Measurements from ENCODE around the gene NXNL2.

NXNL2 gene

DNA sequence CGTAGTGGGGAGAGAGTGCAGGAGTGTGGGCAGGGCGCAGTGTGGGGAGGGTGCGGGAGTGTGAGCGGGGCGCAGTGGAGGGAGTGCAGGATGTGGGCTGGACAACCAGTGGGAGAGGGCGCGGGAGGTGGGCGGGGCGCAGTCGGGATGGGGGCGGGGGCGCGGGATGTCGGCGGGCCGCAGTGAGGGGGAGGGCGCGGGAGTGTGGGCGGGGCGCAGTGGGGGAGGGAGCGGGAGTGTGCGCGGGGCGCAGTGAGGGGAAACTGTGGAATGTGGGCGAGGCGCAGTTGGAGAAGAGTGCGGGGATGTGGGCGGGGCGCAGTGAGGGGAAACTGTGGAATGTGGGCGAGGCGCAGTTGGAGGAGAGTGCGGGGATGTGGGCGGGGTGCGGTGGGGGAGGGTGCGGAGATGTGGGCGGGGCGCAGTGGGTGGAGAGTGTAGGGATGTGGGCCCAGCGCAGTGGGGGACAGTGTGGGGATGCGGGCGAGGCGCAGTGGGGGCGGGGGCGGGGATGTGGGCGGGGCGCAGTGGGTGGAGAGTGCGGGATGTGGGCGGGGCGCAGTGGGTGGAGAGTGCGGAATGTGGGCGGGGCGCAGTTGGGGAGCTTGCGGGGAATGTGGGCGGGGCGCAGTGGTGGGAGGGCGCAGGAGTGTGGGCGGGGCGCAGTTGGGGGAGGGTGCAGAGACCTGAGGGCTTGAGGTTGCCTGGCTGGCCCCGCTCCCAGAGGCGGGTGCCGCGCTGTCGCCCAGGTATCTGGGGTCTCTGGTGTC lies at the start of gene NXNL2:
Gene NXNL2 (plus strand): TSS at position 723 of the 770 bp plus-strand sequence. CDS start 257 bp downstream, outside the sequence.
- peak in 1 of 2 experiments; percentile 25 for DNase-seq

DNA sequence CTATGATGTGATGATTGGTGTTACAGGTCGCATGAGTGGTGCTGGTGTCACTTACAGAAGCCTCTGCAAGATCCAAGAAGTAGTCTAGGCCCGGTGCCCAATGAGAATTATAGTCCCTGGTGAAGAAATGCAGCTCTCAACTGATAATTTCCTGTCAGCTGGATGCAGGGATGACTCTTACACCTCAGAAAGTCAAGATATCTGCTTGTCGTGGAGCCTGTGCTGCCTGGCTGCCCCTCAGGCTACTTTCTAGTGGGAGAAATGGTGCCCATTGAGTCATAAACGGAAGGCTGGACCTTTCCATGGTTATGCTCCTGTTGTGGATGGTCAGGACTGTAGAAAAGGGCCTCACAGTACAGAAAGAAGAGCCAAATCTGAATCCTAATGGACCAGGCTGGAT lies 46.8 kb upstream of the NXNL2 start:
- no peak for DNase-seq

DNA sequence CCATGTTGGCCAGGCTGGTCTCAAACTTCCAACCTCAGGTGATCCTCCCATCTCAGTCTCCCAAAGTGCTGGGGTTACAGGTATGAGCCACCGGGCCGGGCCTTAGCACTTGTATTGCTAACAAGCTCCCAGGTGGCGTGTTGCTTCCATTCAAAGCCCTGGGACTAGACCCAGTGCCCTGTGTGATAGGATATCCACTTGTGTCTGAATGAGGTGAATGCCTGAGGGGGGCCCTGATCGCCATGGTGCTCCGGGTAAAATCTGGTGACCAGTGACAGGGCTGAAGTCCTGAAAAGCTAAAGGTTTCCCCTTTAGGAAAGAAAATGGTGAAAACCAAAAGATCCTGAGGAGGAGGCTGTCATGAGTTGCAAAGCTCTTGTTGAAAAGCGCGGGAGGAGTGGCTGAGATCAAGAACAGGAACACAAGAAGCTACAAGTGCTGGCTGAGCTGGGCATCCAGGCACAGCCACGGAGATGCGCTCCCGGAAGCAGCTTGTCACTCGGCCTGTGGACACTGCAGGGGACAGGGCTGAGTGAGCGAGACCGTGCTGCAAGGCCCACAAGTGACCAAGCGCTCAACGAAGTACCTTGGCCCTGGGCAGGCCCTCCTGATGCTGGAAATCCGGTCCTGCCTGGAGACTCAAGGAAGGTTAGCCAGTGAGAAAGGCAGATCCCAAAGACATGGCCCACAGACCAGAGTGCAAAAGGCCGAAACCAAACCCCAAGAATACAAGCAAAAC lies 39.8 kb upstream of the NXNL2 start:
- DNase-seq, result no peak

DNA sequence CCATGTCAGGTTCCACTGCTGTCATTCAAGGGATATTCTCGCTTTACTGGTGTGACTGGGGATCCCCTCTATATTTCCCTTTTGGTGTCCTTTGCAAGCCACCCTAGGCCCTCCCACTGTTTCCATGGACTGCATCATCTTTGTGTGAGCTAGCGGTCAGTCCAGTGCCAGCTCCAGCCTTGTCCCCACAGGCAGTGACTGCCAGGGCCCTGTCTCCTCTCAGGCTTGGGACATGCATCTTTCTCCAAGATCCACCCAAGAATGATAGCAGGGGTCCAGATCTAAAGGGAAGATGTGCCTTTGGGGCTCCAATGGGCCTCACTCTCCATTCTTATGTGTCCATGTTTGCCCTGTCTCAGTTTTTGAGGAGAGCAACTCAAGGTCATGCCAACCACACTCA lies 37.8 kb upstream of the NXNL2 start:
- no peak for DNase-seq

DNA sequence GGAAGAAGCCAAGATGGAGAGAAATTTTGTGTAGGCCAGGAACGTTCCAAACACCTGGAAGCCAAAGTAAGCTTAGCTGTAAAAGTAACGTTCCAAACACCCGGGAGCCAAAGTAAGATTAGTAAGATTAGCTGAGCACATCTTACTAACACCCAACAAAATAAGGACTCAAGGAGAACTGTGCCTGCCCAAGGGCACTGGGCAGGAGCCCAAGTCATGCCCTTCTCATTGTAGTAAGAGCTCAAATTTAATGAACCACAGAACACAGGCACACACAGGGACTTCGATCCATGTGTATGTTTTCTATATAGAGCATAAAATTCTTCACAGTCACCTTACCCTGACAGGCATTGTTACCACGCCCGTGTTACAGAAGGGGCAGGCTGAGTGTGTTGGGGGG lies 36.1 kb upstream of the NXNL2 start:
- no peak for DNase-seq

DNA sequence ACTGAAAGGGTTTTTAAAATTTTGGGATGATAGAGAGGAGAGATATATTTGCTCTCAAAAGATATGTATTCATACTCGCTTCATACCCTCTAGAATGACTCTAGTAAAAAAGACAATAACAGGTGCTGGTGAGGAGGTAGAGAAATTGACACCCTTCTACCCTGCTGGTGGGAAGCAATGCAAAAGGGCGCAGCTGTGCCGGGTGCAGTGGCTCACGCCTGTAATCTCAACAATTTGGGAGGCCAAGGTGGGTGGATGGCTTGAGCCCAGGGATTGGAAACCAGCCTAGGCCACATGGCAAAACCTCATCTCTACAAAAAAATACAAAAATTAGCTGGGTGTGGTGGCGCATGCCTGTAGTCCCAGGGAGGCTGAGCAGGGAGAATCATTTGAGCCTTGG lies 33.9 kb upstream of the NXNL2 start:
- no peak for DNase-seq

DNA sequence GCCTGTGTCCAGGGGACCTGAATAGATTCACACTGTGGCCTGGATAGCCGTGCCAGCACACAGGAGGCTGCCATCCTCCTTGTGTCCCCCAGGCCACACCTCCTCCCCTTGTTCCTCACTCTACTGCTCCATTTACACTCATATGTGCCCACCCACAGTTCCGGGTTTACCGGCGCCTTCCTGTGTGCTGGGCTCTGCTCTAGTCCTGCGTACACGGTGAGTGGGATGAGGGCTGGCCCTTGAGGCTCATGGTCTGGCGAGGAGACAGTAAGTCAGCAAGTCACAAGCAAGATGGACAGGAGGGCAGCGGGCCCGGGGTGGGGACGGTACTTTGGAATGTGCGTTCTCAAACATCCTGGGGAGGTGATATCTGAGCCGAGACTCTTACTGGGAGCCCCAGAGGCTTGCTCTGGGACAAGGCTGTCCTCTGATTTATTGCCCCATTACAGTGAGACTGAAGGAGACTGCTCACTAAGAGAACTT lies 32.4 kb upstream of the NXNL2 start:
- DNase-seq, result no peak

DNA sequence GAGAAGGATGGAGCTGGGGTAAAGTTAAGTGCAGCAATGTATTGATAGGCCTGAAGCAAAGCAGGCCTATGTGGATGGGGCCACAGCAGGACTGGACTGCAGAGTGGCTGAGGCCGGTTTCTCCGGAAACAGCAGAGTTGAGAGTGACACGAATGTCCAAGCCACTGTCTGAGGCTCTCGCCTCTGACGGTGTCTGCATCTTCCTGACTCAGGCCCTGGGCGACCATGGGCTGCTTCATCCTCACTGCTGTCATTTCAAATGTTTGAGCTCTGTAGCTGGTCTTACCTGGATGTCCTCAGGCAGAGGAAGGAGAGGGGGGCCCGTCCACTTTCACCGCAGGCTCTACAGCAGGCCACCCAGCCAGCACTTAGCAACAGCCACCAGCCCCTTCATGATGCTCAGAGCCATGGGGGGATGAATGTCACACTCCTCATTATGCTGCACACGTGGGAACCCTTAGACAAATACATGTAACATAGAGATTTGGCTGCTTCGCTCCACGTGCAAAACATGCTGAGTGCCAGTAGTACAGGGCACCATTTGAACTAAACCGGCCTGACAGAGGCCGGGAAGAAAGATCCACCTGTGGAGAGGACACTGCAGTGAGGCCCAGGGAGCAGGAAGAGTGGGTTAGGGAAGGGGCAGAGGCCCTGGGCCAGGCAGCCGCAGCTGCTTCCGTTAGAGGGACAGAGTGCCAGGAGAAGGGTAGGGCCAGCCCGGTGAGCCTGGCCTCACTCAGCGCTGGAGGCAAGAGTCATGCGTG lies 31.7 kb upstream of the NXNL2 start:
- DNase-seq, result no peak

DNA sequence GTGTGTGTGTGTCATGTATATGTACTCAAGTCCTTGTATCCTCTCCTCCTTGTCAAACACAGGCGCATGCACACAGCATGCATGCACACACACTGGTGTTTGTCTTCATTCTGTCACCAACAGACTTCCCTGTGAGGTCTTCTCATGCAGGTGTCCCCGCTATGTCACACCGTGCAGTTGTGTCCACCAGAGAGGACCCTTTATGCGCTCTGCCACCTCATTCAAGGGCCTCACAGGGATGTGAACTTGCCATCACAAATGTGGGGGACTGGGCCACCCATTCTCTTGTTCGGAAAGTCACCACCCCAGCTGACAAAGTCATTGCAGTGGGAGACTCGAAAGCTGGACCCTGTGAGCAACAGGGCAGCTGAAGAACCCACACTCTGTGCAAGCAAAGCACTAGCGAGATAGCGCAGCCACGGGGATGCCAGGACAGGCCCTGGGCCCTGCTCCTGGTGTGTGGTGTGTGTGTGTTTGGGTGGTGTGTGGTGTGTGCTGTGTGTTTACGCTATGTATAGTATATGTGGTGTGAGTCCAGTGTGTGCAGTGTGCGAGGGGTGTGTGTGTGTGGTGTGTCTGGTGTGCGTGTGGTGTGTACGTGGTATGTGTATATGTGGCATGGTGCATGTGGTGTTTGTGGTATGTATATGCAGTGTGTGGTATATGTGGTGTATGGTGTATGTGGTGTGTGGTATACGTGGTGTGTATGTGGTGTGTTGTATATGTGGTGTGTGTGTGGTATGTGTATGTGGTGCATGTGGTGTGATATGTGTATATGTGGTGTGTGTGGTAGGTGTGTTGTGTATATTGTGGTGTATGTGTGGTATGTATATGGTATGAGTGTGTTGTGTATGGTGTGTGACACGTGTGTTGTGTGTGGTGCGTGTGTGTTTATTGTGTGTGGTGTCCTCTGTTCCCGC lies 30.9 kb upstream of the NXNL2 start:
- DNase-seq, result no peak

DNA sequence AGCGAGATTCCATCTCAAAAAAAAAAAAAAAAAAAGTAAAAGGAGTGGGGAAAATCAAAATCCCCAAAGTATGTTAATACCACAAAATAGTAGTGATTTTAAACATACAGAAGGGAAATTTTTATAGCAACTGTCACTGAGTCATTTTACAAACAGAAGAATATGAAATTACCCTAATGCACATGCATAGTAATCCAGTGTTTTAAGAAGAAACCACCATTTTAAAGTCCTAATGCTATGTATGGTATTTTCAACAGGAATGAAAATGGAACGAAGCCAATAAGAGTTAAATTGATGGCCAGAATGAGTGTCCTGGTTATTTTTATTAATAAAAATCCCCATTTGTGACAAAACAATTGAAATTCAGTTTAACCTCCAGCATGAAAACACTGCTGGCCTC lies 26.7 kb upstream of the NXNL2 start:
- no peak for DNase-seq

DNA sequence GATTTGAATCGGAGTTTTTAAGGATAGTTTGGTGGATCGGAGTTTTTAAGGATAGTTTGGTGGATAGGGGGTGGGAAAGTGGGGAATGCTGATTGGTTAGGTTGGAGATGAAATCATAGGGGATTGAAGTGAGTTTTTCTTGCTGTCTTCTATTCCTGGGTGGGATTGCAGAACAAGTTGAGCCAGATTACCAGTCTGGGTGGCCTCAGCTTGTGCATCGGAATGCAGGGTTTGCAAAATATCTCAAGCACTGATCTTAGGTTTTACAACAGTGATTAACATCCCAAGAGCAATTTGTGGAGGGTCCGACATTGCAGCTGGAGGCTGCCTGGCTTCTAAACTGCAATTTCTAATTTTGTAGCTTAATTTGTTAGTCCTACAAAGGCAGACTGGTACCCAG lies 23.1 kb upstream of the NXNL2 start:
- no peak for DNase-seq

DNA sequence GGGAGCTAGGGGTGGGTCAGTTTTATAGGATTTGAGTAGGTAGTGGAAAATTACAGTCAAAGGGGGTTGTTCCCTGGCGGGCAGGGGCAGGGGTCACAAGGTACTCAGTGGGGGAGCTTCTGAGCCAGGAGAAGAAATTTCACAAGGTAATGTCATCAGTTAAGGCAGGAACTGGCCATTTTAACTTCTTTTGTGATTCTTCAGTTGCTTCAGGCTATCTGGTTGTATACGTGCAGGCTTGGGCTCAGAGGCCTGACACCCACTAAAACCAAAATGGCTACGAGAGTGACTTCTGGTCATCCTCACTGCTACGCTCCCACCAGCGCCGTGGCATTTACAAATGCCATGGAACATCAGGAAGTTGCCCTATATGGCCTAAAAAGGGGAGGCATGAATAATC lies 20.7 kb upstream of the NXNL2 start:
- no peak for DNase-seq

DNA sequence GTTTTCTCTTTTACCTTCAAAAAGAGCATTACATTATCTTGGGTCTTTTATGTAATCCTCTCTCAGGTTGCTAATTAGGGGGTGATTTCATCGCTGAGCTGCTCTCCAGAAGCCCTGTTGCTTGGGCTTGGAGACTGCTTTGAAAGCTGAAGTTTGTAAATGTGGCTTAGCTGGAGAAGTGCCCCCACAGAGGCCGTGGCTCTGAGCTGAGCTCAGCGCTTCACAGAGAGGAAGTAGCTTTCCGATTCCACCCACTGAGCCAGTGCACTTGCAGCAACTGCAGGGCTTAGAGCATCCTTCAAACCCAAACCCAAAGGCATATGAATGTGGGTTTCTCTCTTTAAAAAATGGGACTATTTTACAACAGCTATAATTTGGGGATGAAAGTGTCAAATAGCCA lies 13.7 kb upstream of the NXNL2 start:
- no peak for DNase-seq

DNA sequence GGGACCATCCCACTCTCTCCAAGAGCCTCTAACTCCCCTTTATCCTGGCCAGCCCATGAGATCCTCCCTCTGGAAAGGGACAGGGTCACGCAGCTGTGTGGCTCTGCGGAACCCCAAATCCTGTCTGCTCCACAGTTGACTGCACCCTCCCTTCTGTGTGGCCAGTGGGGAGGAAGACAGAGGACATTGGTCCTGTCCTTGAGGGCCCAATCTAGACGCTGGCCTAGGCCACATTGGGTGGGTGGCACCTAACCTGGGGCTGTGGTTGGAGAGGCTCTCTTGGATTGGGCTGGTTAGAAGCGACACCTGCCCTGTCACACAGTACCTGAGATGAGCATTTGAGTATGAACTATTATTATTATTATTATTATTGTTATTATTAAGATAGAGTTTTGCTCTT lies 12.6 kb upstream of the NXNL2 start:
- DNase-seq, result no peak

DNA sequence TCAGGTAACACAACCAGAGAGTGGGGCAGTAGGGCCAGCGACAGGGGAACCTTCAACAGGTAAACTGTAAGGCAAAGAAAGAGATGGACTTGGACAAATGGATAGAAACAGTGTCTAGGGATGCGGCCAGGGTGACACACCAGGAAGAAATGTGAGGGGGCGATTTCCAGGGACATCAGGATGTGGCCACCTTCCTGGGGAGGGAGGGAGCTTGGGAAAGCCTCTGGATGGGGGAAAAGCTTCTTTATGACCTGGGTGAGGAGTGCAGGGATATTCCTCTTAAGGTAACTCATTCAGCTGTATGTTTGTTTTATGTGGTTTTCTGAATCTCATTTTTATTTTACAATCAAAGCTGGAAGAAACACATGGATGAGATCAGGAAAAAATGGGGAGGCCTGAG lies 11.9 kb upstream of the NXNL2 start:
- no peak for DNase-seq

DNA sequence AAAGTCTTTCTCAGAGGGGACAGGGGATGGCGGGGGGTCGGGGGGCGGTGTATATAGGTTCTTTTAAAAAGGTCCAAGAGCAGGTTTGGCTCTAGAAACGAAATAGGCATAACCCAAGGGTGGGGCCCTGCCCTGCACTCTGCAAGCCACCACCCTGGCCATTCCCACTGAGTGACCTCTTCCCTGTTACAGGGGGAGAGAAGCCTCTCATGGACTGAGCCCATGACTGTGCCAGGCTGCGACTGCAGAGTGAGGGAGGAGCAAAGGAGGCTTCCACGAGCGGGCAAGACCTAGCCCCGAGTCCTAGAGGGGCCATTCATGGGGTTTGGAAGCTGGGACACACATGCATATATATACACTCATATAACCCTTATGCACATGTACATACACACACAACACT lies 10.1 kb upstream of the NXNL2 start:
- DNase-seq, result no peak

DNA sequence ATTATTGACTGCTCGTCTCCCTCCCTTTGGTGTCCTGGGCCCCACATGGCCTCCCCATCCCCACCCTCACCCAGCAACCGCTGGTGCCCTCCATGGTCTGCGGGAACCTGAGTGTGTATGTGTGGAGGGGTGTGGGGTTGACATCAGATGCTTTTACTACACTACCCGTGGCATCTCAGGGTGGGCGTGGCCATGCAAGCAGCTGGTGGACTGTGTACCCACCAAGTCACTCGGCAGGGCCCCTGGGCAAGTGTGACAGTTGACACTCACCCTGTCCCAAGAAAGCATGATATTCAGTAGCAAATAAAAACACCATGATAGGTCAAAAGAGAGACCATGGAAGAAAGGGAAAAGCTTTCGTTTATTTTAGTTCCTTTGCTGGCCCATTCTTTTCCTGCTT lies 7.4 kb upstream of the NXNL2 start:
- DNase-seq, result no peak

DNA sequence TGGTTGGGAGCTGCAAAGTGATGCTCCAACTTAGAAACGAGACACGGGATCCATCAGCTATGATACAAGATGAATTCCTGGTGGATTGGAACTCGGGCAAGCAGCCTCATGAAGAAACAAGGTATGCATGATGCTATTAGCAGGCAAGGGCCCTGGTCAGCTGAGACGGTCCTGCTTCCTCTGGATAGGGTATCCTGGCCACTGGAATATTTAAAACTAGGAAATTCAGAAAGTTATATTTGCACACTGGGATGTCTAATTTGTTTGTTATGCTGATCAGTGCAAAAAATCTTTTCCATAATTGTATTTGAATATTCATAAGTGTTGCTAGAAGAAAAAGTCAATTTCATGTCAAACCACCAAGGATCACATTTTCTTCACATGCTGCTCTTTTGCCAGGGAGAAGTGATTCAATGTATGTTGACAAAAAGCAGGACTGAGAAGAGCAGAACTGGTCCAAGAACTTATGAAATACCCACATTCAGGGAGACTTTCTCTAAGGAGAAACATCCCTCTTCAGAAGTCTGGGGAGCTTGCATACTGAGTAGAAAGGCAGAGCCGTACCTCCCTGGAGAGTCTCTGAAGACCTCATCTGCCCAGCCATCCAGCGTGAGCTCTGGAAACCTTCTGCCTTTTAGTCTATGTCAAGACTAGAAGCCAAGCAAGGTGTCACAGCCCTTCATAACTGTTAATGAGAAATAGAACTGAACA lies 6.7 kb upstream of the NXNL2 start:
- no peak for DNase-seq

DNA sequence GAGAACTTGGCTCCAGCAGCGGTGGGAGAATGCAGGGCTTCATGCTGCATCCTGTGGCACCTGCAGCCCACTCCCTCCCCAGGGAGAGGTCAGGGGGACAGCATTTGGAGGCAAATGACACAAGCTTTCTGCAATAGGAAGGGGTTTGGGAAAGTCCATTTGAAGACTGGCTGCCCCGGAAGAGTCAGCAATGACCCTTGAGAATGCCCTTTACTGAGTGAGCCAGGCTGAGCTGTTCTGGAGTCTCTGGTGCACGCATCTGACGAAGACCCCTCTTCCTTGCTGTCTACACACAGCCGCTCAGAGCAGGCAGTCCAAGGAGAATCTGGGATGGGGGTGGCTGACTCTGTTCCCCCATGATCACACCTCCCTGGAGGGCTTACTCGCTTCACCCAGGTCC lies 5.5 kb upstream of the NXNL2 start:
- DNase-seq, result no peak

DNA sequence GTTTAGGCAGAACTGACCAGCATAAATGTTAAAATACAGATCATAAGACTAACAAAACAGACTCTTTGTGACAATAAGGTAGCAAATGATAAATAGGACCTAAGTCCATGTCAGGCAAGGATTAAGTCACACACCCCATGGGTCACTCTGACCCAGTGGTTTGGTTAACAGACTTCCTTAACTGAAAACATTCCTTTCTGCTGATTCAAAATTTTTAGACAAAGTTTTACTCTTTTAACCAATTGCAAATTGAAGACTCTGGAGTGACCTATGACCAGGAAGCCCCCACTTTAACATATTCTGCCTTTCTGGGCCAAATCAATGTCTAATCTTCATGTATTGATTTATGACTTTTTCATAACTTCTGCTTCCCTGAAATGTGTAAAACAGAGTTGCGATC lies 4.9 kb upstream of the NXNL2 start:
- no peak for DNase-seq

DNA sequence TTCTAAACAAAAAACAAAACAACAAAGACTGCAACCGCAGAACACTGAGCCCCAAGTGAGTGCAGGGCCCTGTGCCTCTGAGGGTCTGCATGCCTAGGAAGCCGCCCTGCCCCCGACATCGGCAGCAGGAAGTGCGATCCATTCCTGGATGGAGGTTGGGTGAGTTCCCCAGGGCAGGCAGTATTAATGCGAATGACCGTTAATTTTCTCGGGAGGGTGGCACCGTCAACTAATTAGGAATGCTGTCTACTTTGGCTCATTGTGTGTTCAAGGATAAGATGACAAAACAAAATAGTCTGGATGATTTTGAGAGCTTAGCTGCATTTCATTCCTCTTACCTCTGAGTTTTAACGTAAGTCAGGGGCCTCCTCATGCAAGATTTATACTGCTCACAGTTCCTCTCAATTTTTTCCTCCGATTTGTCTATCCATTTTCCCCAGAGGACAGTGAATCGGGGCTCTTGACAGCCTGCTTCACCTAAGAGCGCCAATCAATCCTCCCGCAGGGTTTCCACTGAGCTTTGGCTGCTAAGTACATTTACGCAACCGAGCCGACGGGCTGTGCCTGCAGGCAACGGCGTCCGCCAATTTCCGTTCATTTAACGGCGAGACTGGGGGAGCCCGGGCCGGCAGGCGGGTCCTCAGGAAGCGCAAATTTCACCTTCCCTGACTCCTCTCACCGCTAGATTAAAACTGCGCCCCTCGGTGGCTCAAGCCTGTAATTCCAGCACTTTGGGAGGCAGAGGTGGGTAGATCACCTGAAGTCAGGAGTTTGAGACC lies 2.9 kb upstream of the NXNL2 start:
- peak in 1 of 2 experiments; percentile 13 for DNase-seq
